GM12872 (cell line): ENCODE results near the gene SLC5A12.

Source experiments
- CTCF ChIP-seq: IDR thresholded peaks from 3 replicates; pipeline ENCODE4 v1.5.1; 2011; ENCODE audit warnings: low read depth, mild to moderate bottlenecking, low read length, moderate library complexity; ENCODE audit not compliant: insufficient read depth

The SLC5A12 gene

GRCh38 chr11:26662916-26663315, 58.9 kb downstream of the SLC5A12 start:
- TF ChIP-seq CTCF: no peak

- TF ChIP-seq CTCF: no peak
These were observed 66.6 kb downstream of the SLC5A12 start for GRCh38 chr11:26655287-26655686.

- no peak for TF ChIP-seq CTCF
These were observed 69.9 kb downstream of the SLC5A12 start for GRCh38 chr11:26651916-26652315.

- peak; percentile 70 for TF ChIP-seq CTCF
These were observed 72.0 kb downstream of the SLC5A12 start for GRCh38 chr11:26649884-26650283.

GRCh38 chr11:26632691-26633159, 89.1 kb downstream of the SLC5A12 start:
- TF ChIP-seq CTCF: no peak

- TF ChIP-seq CTCF: no peak
These were observed 95.5 kb downstream of the SLC5A12 start for GRCh38 chr11:26626346-26626745.

GRCh38 chr11:26623076-26623659, 98.7 kb downstream of the SLC5A12 start:
- no peak for TF ChIP-seq CTCF
